ENCODE data around the gene TNNT2. TPM values are rescaled to one million over a fixed set of nuclear protein-coding genes. Genes with fewer than 3 reads are reported as not detected.

The TNNT2 gene
- total and polyA plus RNA-seq, 2 of the 8 experiments (the other 6 are each of a cell fraction or from before 2014, with no cell fraction given) = 3.1 to 21.0 TPM

GRCh38 chr1:201330541-201330940, 46.9 kb downstream of the TNNT2 start:
- no peak for FAIRE-seq
- H4K5ac ChIP-seq (ENCODE audit: insufficient read length, low read depth, low read length) = no peak overlapping the region
- H3K9ac ChIP-seq (replicated peaks in 1 of 4; ENCODE audit: extremely low read depth in 1 of 4, low read depth in 3 of 4, low read length in 3 of 4) = no peak overlapping the region
- no peaks in the 10 kb centered on the region for H3K36me3 ChIP-seq (ENCODE audit: control insufficient read depth in 2 of 4, insufficient read depth in 4 of 4, low read length in 3 of 4)
- H2BK5ac ChIP-seq (ENCODE audit: low read depth, low read length) = no peak overlapping the region
- H4K8ac ChIP-seq (ENCODE audit: extremely low read depth, insufficient read depth, low read length) = no peak overlapping the region
- H3K4me2 ChIP-seq (ENCODE audit: insufficient read depth in 1 of 2, low read depth in 2 of 2, low read length in 2 of 2) = no peak overlapping the region
- no peak overlapping the region for H2AFZ ChIP-seq (ENCODE audit: low read length)
- H3K4me3 ChIP-seq (ENCODE audit: extremely low read depth in 1 of 4, insufficient read depth in 2 of 4, low read depth in 3 of 4, low read length in 4 of 4) = no peak overlapping the region
- H2BK15ac ChIP-seq (ENCODE audit: low read length) = no peak overlapping the region
- no peak overlapping the region for H3K23ac ChIP-seq (ENCODE audit: insufficient read length)
- no peak overlapping the region for H2AK5ac ChIP-seq (ENCODE audit: low read depth, low read length)
- WGBS, 2 experiments (ENCODE audit: extremely low coverage in 1 of 2, insufficient coverage in 1 of 2, insufficient read length in 1 of 2, insufficient replicate concordance in 2 of 2, low coverage in 1 of 2, low lambda C conversion rate in 2 of 2, missing lambda C conversion rate in 1 of 2) = 100% methylated on average over 2 of the region's 2 CpGs; no CpG with 5 or more reads in 1 of the 2 experiments
- H2BK12ac ChIP-seq (ENCODE audit: low read depth, low read length) = no peak overlapping the region
- no peaks in the 10 kb centered on the region for H3K23me2 ChIP-seq (ENCODE audit: low read depth, low read length)
- H3K4me1 ChIP-seq (replicated peaks in 1 of 4; ENCODE audit: control insufficient read depth in 3 of 4, insufficient read depth in 4 of 4, low read length in 3 of 4) = no peaks in the 10 kb centered on the region; a peak in 1 of 7 replicates
- no peak overlapping the region for H3K4ac ChIP-seq (replicated peaks; ENCODE audit: insufficient read length, low read depth, low read length)
- no peaks in the 10 kb centered on the region for H3K79me2 ChIP-seq (ENCODE audit: control insufficient read depth in 1 of 2, insufficient read depth in 2 of 2, low read length in 2 of 2)
- no peak overlapping the region for H3K27ac ChIP-seq (ENCODE audit: low read depth, low read length)
- H4K91ac ChIP-seq (replicated peaks; ENCODE audit: insufficient read length, low read length) = no peak overlapping the region
- no peaks in the 10 kb centered on the region; a peak in 1 of 7 replicates for H3K27me3 ChIP-seq (replicated peaks in 1 of 4; ENCODE audit: control insufficient read depth in 3 of 4, extremely low read depth in 1 of 4, insufficient read depth in 3 of 4, low read length in 3 of 4)
- no peak for DNase-seq (ENCODE audit: low read depth in 1 of 2, low spot score in 2 of 2)
- H4K20me1 ChIP-seq (replicated peaks in 1 of 2; ENCODE audit: control insufficient read depth in 1 of 2, insufficient read depth in 2 of 2, low read length in 2 of 2) = no peaks in the 10 kb centered on the region
- H3K14ac ChIP-seq (ENCODE audit: insufficient read length) = no peak overlapping the region
- H3K9me3 ChIP-seq (ENCODE audit: insufficient read depth in 2 of 2, low read depth in 1 of 2, low read length in 1 of 2) = no peaks in the 10 kb centered on the region
- no peak overlapping the region for H3K56ac ChIP-seq (replicated peaks; ENCODE audit: insufficient read length, low read depth, low read length)
- POLR2A ChIA-PET (ENCODE audit: partially characterized antibody) = no interaction called here
- H3K79me1 ChIP-seq (ENCODE audit: low read depth, low read length) = no peaks in the 10 kb centered on the region
- H3K18ac ChIP-seq (ENCODE audit: extremely low read depth, low read length) = no peak overlapping the region
- no peak overlapping the region for H2BK120ac ChIP-seq (replicated peaks; ENCODE audit: low read depth, low read length)
- CTCF ChIA-PET (ENCODE audit: partially characterized antibody) = interaction anchor here (0.6 to 3.6 kb wide), 12 partner anchors 10 to 201 kb away, joined by 3 to 47 read pairs (median 3); no protein-coding TSS in a partner anchor
- no peak overlapping the region for H2BK20ac ChIP-seq (ENCODE audit: low read length)

Data from H1 (cell line).